Measurements from ENCODE around the gene ZNF345. TPM values are rescaled to one million over a fixed set of nuclear protein-coding genes. Genes with fewer than 3 reads are reported as not detected.

The ZNF345 gene
- total RNA-seq, 1 experiment from 2014 or later: 2.8 TPM

DNA sequence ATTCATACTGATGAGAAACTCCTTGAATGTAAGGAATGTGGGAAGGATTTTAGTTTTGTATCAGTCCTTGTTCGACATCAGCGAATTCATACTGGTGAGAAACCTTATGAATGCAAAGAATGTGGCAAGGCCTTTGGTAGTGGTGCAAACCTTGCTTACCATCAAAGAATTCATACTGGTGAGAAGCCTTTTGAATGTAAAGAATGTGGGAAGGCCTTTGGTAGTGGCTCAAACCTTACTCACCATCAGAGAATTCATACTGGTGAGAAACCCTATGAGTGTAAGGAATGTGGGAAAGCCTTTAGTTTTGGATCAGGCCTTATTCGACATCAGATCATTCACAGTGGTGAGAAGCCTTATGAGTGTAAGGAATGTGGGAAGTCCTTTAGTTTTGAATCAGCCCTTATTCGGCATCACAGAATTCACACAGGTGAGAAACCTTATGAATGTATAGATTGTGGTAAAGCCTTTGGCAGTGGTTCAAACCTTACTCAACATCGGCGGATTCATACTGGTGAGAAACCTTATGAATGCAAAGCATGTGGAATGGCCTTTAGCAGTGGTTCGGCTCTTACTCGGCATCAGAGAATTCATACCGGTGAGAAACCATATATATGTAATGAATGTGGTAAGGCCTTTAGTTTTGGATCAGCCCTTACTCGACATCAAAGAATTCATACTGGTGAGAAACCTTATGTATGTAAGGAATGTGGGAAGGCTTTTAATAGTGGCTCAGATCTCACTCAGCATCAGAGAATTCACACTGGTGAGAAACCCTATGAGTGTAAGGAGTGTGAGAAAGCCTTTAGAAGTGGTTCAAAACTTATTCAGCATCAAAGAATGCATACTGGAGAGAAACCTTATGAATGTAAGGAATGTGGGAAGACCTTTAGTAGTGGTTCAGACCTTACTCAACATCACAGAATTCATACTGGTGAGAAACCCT is 26.6 kb downstream of the ZNF345 start:
- CTCF ChIA-PET: no interaction called here
- intact Hi-C loops (cut with micrococcal nuclease; ENCODE audit: unreplicated experiment): no loop called here
- H3K4me3 ChIP-seq (ENCODE audit: low read depth, low read length, poor library complexity, severe bottlenecking): no peak overlapping the region
- TF ChIP-seq, protein P1, sequence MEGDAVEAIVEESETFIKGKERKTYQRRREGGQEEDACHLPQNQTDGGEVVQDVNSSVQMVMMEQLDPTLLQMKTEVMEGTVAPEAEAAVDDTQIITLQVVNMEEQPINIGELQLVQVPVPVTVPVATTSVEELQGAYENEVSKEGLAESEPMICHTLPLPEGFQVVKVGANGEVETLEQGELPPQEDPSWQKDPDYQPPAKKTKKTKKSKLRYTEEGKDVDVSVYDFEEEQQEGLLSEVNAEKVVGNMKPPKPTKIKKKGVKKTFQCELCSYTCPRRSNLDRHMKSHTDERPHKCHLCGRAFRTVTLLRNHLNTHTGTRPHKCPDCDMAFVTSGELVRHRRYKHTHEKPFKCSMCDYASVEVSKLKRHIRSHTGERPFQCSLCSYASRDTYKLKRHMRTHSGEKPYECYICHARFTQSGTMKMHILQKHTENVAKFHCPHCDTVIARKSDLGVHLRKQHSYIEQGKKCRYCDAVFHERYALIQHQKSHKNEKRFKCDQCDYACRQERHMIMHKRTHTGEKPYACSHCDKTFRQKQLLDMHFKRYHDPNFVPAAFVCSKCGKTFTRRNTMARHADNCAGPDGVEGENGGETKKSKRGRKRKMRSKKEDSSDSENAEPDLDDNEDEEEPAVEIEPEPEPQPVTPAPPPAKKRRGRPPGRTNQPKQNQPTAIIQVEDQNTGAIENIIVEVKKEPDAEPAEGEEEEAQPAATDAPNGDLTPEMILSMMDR (conservative IDR thresholded peaks at IDR 0.05; ENCODE audit: low read depth, low read length): no peak
- no peak for TF ChIP-seq EZH2 (IDR thresholded peaks at IDR 0.05; ENCODE audit: borderline replicate concordance, low read depth, low read length, poor library complexity, severe bottlenecking)
- no peak overlapping the region for H3K27ac ChIP-seq (ENCODE audit: low read depth, low read length, poor library complexity, severe bottlenecking)
- H3K9me3 ChIP-seq (ENCODE audit: low read depth, low read length, poor library complexity, severe bottlenecking): peaks cover 77% of the 10 kb centered on the region
- H3K27me3 ChIP-seq (replicated peaks; ENCODE audit: insufficient read depth, low read depth, low read length, poor library complexity): no peaks in the 10 kb centered on the region
- no peak for DNase-seq (ENCODE audit: low spot score)
- BruUV-seq (replicated peaks): no TSS peak
- H3K36me3 ChIP-seq (ENCODE audit: insufficient read depth, low read length, poor library complexity, severe bottlenecking): no peaks in the 10 kb centered on the region
- POLR2A ChIA-PET (ENCODE audit: low non-redundant PET): no interaction called here
- H3K4me1 ChIP-seq (ENCODE audit: insufficient read depth, low read length, poor library complexity, severe bottlenecking): no peaks in the 10 kb centered on the region

DNA sequence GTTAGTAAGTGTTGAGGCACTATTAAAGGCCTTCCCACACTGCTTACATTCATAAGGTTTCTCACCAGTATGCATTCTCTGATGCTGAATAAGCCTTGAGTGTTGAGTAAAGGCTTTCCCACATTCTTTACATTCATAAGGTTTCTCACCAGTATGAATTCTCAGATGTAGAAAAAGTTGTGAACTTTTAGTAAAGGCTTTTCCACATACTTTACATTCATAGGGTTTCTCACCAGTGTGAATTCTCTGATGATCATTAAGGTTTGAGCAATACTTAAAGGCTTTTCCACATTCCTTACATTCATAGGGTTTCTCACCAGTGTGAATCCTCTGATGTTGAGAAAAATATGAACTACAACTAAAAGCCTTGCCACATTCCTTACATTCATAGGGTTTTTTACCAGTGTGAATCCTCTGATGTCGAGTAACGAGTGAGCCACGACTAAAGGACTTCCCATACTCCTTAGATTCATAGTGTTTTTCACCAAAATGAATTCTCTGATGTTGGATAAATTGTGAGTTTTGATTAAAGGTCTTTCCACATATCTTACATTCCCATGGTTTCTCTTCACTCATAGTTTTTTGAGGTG is 41.2 kb downstream of the ZNF345 start:
- DNase-seq (ENCODE audit: low spot score): no peak
- ChIA-PET POLR2A (ENCODE audit: low non-redundant PET) (no interaction called here), CTCF (no interaction called here)
- Histone ChIP-seq H3K27ac (ENCODE audit: low read depth, low read length, poor library complexity, severe bottlenecking) (no peak overlapping the region), H3K27me3 (replicated peaks; ENCODE audit: insufficient read depth, low read depth, low read length, poor library complexity) (no peaks in the 10 kb centered on the region), H3K9me3 (ENCODE audit: low read depth, low read length, poor library complexity, severe bottlenecking) (peaks cover 90% of the 10 kb centered on the region), H3K4me3 (ENCODE audit: low read depth, low read length, poor library complexity, severe bottlenecking) (no peak overlapping the region), H3K36me3 (ENCODE audit: insufficient read depth, low read length, poor library complexity, severe bottlenecking) (peaks cover 20% of the 10 kb centered on the region), H3K4me1 (ENCODE audit: insufficient read depth, low read length, poor library complexity, severe bottlenecking) (no peaks in the 10 kb centered on the region)
- intact Hi-C loops (cut with micrococcal nuclease; ENCODE audit: unreplicated experiment): no loop called here
- TF ChIP-seq, protein P1 (conservative IDR thresholded peaks at IDR 0.05; ENCODE audit: low read depth, low read length): no peak
- TF ChIP-seq EZH2 (IDR thresholded peaks at IDR 0.05; ENCODE audit: borderline replicate concordance, low read depth, low read length, poor library complexity, severe bottlenecking): no peak
- BruUV-seq (replicated peaks): no TSS peak

DNA sequence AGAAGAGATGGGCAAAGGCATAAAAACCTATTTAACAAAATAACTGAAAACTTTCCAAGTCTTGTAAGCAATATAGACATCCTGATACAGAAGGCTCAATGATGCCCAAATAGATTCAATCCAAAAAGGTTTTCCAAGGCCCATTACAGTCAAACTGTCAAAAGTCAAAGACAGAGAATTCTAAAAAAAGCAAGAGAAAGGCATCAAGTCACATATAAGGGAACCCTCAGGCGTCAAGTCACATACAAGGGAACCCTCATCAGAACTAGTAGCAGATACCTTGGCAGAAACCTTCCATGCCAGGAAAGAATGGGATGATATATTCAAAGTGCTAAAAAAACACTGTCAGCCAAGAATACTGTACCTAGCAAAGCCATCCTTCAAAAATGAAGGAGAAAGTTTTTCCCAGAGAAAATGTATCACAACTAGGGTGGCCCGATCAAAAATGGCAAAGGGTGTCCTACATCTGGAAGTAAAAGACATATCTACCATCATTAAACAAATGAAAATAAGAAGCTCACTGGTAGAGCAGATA is 44.2 kb downstream of the ZNF345 start:
- Histone ChIP-seq H3K4me3 (ENCODE audit: low read depth, low read length, poor library complexity, severe bottlenecking) (no peak overlapping the region), H3K4me1 (ENCODE audit: insufficient read depth, low read length, poor library complexity, severe bottlenecking) (no peaks in the 10 kb centered on the region), H3K27me3 (replicated peaks; ENCODE audit: insufficient read depth, low read depth, low read length, poor library complexity) (no peaks in the 10 kb centered on the region), H3K9me3 (ENCODE audit: low read depth, low read length, poor library complexity, severe bottlenecking) (peaks cover 90% of the 10 kb centered on the region), H3K27ac (ENCODE audit: low read depth, low read length, poor library complexity, severe bottlenecking) (no peak overlapping the region), H3K36me3 (ENCODE audit: insufficient read depth, low read length, poor library complexity, severe bottlenecking) (peaks cover 24% of the 10 kb centered on the region)
- DNase-seq (ENCODE audit: low spot score): no peak
- intact Hi-C loops (cut with micrococcal nuclease; ENCODE audit: unreplicated experiment): no loop called here
- no peak for TF ChIP-seq EZH2 (IDR thresholded peaks at IDR 0.05; ENCODE audit: borderline replicate concordance, low read depth, low read length, poor library complexity, severe bottlenecking)
- TF ChIP-seq, protein P1 (conservative IDR thresholded peaks at IDR 0.05; ENCODE audit: low read depth, low read length): no peak
- CTCF ChIA-PET: no interaction called here
- POLR2A ChIA-PET (ENCODE audit: low non-redundant PET): no interaction called here
- BruUV-seq (replicated peaks): no TSS peak
